ENCODE data around the gene CARD9. TPM values are rescaled to one million over a fixed set of nuclear protein-coding genes. Genes with fewer than 3 reads are reported as not detected.
A peak's percentile ranks its signal among the peaks of the same experiment; 100 is the strongest.

Gene CARD9
- total RNA-seq, 1 experiment from 2014 or later, result 14.0 TPM

GRCh38 chr9:136346927-136347465 lies 26.5 kb downstream of the CARD9 start:
- POLR2A ChIA-PET (ENCODE audit: unreplicated experiment), result interaction anchor here (0.7 kb wide), 1 partner anchor 10 kb away, joined by 4 read pairs; no protein-coding TSS in a partner anchor
- CTCF ChIA-PET, result no interaction called here
- BruUV-seq (replicated peaks), result no TSS peak
- peaks cover 5% of the 10 kb centered on the region; the same call in 1 of the 2 replicates for H3F3A ChIP-seq (ENCODE audit: insufficient read depth, low read depth)
- TF ChIP-seq EZH2 (IDR thresholded peaks at IDR 0.05; ENCODE audit: low read depth), result no peak
- no peak for TF ChIP-seq CTCF (conservative IDR thresholded peaks at IDR 0.05)
- no peaks in the 10 kb centered on the region for H3K27me3 ChIP-seq (ENCODE audit: insufficient read depth, low read depth)
- no peaks in the 10 kb centered on the region for H4K20me1 ChIP-seq (ENCODE audit: insufficient read depth)
- no peaks in the 10 kb centered on the region for H3K36me3 ChIP-seq (ENCODE audit: low read depth)
- no peak overlapping the region for H3K4me2 ChIP-seq
- H3K27ac ChIP-seq, result no peak overlapping the region
- no peaks in the 10 kb centered on the region for H3K79me2 ChIP-seq (ENCODE audit: low read depth)
- no peak overlapping the region for H2AFZ ChIP-seq
- no peaks in the 10 kb centered on the region for H3K9me3 ChIP-seq (ENCODE audit: insufficient read depth, low read depth)
- no peaks in the 10 kb centered on the region for H3K9me2 ChIP-seq (ENCODE audit: insufficient read depth)
- H3K4me1 ChIP-seq (replicated peaks; ENCODE audit: insufficient read depth), result peaks cover 7% of the 10 kb centered on the region; the same call in 1 of the 2 replicates
- no peak overlapping the region for H3K4me3 ChIP-seq
- no peak for DNase-seq
- intact Hi-C loops (cut with micrococcal nuclease; ENCODE audit: unreplicated experiment), result loop anchor here (1.0 to 10.0 kb wide), 3 partner anchors 16 to 138 kb away; partner anchors contain the start of genes DNLZ, SEC16A and SNAPC4

- H3F3A ChIP-seq (ENCODE audit: insufficient read depth, low read depth), result peaks cover 5% of the 10 kb centered on the region; the same call in 1 of the 2 replicates
- no peak overlapping the region for H3K4me3 ChIP-seq
Measured at GRCh38 chr9:136346157-136346481, 27.4 kb downstream of the CARD9 start.

More at GRCh38 chr9:136346157-136346481, 27.4 kb downstream of the CARD9 start:
- no TSS peak for BruUV-seq (replicated peaks)
- Histone ChIP-seq H2AFZ (no peak overlapping the region), H3K9me2 (ENCODE audit: insufficient read depth) (no peaks in the 10 kb centered on the region), H3K9me3 (ENCODE audit: insufficient read depth, low read depth) (no peaks in the 10 kb centered on the region), H3K4me1 (replicated peaks; ENCODE audit: insufficient read depth) (peaks cover 7% of the 10 kb centered on the region; the same call in 1 of the 2 replicates), H3K36me3 (ENCODE audit: low read depth) (no peaks in the 10 kb centered on the region), H4K20me1 (ENCODE audit: insufficient read depth) (no peaks in the 10 kb centered on the region), H3K4me2 (peak overlapping the region; percentile 62), H3K27ac (no peak overlapping the region), H3K79me2 (ENCODE audit: low read depth) (no peaks in the 10 kb centered on the region), H3K27me3 (ENCODE audit: insufficient read depth, low read depth) (no peaks in the 10 kb centered on the region)
- ChIA-PET CTCF (interaction anchor here (0.6 to 1.6 kb wide), 11 partner anchors 9 to 650 kb away, joined by 3 to 19 read pairs (median 5); partner anchors contain the start of genes CLIC3 and DNLZ), POLR2A (ENCODE audit: unreplicated experiment) (interaction anchor here (0.6 to 1.3 kb wide), 3 partner anchors 17 to 49 kb away, joined by 3 to 11 read pairs (median 8); no protein-coding TSS in a partner anchor)
- no peak for TF ChIP-seq EZH2 (IDR thresholded peaks at IDR 0.05; ENCODE audit: low read depth)
- TF ChIP-seq CTCF (conservative IDR thresholded peaks at IDR 0.05), result peak; percentile 18; the same call in 1 of the 2 replicates
- no peak for DNase-seq
- intact Hi-C loops (cut with micrococcal nuclease; ENCODE audit: unreplicated experiment), result loop anchor here (1.0 to 10.0 kb wide), 3 partner anchors 17 to 139 kb away; partner anchors contain the start of genes DNLZ, SEC16A and SNAPC4

All from PC-9 (cell line).